Measurements from ENCODE around the gene STX19. TPM values are rescaled to one million over a fixed set of nuclear protein-coding genes. Genes with fewer than 3 reads are reported as not detected.

The STX19 gene
- total and polyA plus RNA-seq, 2 of the 13 experiments (the other 11 are each of a cell fraction or from before 2014, with no cell fraction given): not detected

GRCh38 chr3:94062513-94063404, 34.4 kb upstream of the STX19 start, which contains the start of the genes DHFR2 and NSUN3 (continued):
- no peak for TF ChIP-seq GRHL1 (CRISPR knock-in tag; conservative IDR thresholded peaks at IDR 0.05)
- TF ChIP-seq BHLHE40 (IDR thresholded peaks at IDR 0.05; ENCODE audit: low read length): no peak
- TF ChIP-seq SALL1 (CRISPR knock-in tag; IDR thresholded peaks at IDR 0.05): peak; percentile 64
- peak; percentile 14; the same call in 1 of the 2 replicates for TF ChIP-seq SIX1 (CRISPR knock-in tag; IDR thresholded peaks at IDR 0.05; ENCODE audit: borderline replicate concordance)
- TF ChIP-seq CCDC6 (CRISPR knock-in tag; IDR thresholded peaks at IDR 0.05): peak; percentile 54; the same call in 1 of the 2 replicates
- TF ChIP-seq ARNTL (CRISPR knock-in tag; IDR thresholded peaks at IDR 0.05): peak; percentile 52; the same call in 1 of the 2 replicates
- peak; percentile 27; the same call in 1 of the 2 replicates for TF ChIP-seq ZNF644 (CRISPR knock-in tag; IDR thresholded peaks at IDR 0.05; ENCODE audit: low read depth)
- TF ChIP-seq ATF1 (CRISPR knock-in tag; IDR thresholded peaks at IDR 0.05): peak; percentile 68; the same call in 1 of the 2 replicates
- no peak for TF ChIP-seq MTA3 (CRISPR knock-in tag; IDR thresholded peaks at IDR 0.05)
- TF ChIP-seq ZNF33A (CRISPR knock-in tag; IDR thresholded peaks at IDR 0.05; ENCODE audit: borderline replicate concordance): no peak
- TF ChIP-seq EP300 (IDR thresholded peaks at IDR 0.05; ENCODE audit: low read depth in 2 of 2, low read length in 2 of 2): no peak
- 0 out of 2 replicates have a peak, but pooled peaks have one; percentile 6 for TF ChIP-seq EP300 (CRISPR knock-in tag; IDR thresholded peaks at IDR 0.05; ENCODE audit: borderline replicate concordance)
- TF ChIP-seq ZNF33B (CRISPR knock-in tag; IDR thresholded peaks at IDR 0.05): 0 out of 2 replicates have a peak, but pooled peaks have one; percentile 28
- TF ChIP-seq ZNF878 (CRISPR knock-in tag; IDR thresholded peaks at IDR 0.05): 0 out of 2 replicates have a peak, but pooled peaks have one; percentile 18
- TF ChIP-seq ZSCAN5A (CRISPR knock-in tag; IDR thresholded peaks at IDR 0.05; ENCODE audit: borderline replicate concordance): peak; percentile 94; the same call in 1 of the 2 replicates
- TF ChIP-seq RFXAP (CRISPR knock-in tag; IDR thresholded peaks at IDR 0.05; ENCODE audit: borderline replicate concordance): peak; percentile 66; the same call in 1 of the 2 replicates
- TF ChIP-seq POGK (CRISPR knock-in tag; conservative IDR thresholded peaks at IDR 0.05): 0 out of 2 replicates have a peak, but pooled peaks have one; percentile 54
- peak; percentile 48; the same call in 1 of the 2 replicates for TF ChIP-seq ZXDC (CRISPR knock-in tag; IDR thresholded peaks at IDR 0.05)
- peak; percentile 67; the same call in 1 of the 2 replicates for TF ChIP-seq ZFP1 (CRISPR knock-in tag; IDR thresholded peaks at IDR 0.05)
- 0 out of 2 replicates have a peak, but pooled peaks have one; percentile 48 for TF ChIP-seq KDM3A (CRISPR knock-in tag; IDR thresholded peaks at IDR 0.05; ENCODE audit: low read depth)
- TF ChIP-seq FOXA3 (CRISPR knock-in tag; IDR thresholded peaks at IDR 0.05): peak; percentile 29; the same call in 1 of the 2 replicates
- peak; percentile 79 for TF ChIP-seq TAF1 (CRISPR knock-in tag; IDR thresholded peaks at IDR 0.05)
